Liver (tissue), 9 donors: Measurements from ENCODE around the gene MRAS. TPM values are rescaled to one million over a fixed set of nuclear protein-coding genes. Genes with fewer than 3 reads are reported as not detected.

ENCODE experiments used
- DNase-seq: peaks from one replicate; pipeline ENCODE4 v3.0.0-alpha.2; 2017; ENCODE audit warnings: low spot score
- H3K27ac ChIP-seq, 2 donors: one replicate each; pipeline ENCODE4 v1.7.0; 2013; ENCODE audit warnings: inconsistent platforms in 2 of 2, low read length in 2 of 2, control low read depth in 1 of 2, low read depth in 1 of 2, mild to moderate bottlenecking in 1 of 2
- H3K27me3 ChIP-seq, 4 donors: one replicate each; pipeline versions ENCODE4 v1.6.1 to v1.7.0; 2013; ENCODE audit warnings: low read length in 3 of 4, inconsistent platforms in 1 of 4, mild to moderate bottlenecking in 1 of 4, moderate library complexity in 1 of 4; ENCODE audit not compliant: control insufficient read depth in 4 of 4, insufficient read depth in 4 of 4
- H3K36me3 ChIP-seq, 4 donors: one replicate each; pipeline versions ENCODE4 v1.6.1 to v1.7.0; 2013; ENCODE audit warnings: low read length in 3 of 4, mild to moderate bottlenecking in 3 of 4, low read depth in 1 of 4, moderate library complexity in 1 of 4; ENCODE audit not compliant: control insufficient read depth in 4 of 4, insufficient read depth in 3 of 4
- H3K4me1 ChIP-seq, 4 donors: one replicate each; pipeline versions ENCODE4 v1.6.1 to v1.7.0; 2013; ENCODE audit warnings: low read length in 3 of 4, mild to moderate bottlenecking in 3 of 4, moderate library complexity in 1 of 4; ENCODE audit not compliant: control insufficient read depth in 4 of 4, insufficient read depth in 4 of 4
- H3K4me3 ChIP-seq, 3 donors: one replicate each; pipeline versions ENCODE4 v1.6.1 to v1.7.0; 2013; ENCODE audit warnings: low read length in 3 of 3, control low read depth in 1 of 3, low read depth in 1 of 3, mild to moderate bottlenecking in 1 of 3
- H3K9ac ChIP-seq, 2 donors: one replicate each; pipeline ENCODE4 v1.7.0; 2013; ENCODE audit warnings: low read length in 2 of 2, mild to moderate bottlenecking in 2 of 2, moderate library complexity in 2 of 2, control low read depth in 1 of 2, low read depth in 1 of 2
- H3K9me3 ChIP-seq, 4 donors: one replicate each; pipeline versions ENCODE4 v1.6.1 to v1.7.0; 2013; ENCODE audit warnings: low read length in 3 of 4; ENCODE audit not compliant: control insufficient read depth in 4 of 4
- EGR1 ChIP-seq, 2 donors: IDR thresholded peaks; 2 replicates each; pipeline ENCODE4 v1.6.1; 2016 to 2018; ENCODE audit warnings: antibody characterized with exemption in 2 of 2, low read depth in 2 of 2
- FOXA1 ChIP-seq: IDR thresholded peaks from 2 replicates; pipeline ENCODE4 v1.6.1; 2016; ENCODE audit warnings: antibody characterized with exemption
- FOXA2 ChIP-seq: IDR thresholded peaks from 2 replicates; pipeline ENCODE4 v1.6.1; 2016; ENCODE audit warnings: antibody characterized with exemption
- GABPA ChIP-seq, 2 donors: IDR thresholded peaks in 1 of 2; conservative IDR thresholded peaks in 1 of 2; 2 replicates each; pipeline ENCODE4 v1.6.1; 2016; ENCODE audit warnings: antibody characterized with exemption in 2 of 2, mild to moderate bottlenecking in 1 of 2, moderate library complexity in 1 of 2
- HNF4A ChIP-seq, 2 donors: conservative IDR thresholded peaks; 2 replicates each; pipeline ENCODE4 v1.6.1; 2016; ENCODE audit warnings: antibody characterized with exemption in 2 of 2, mild to moderate bottlenecking in 2 of 2
- HNF4G ChIP-seq: IDR thresholded peaks from 2 replicates; pipeline ENCODE4 v1.6.1; 2016; ENCODE audit warnings: antibody characterized with exemption
- JUND ChIP-seq, 2 donors: IDR thresholded peaks; 2 replicates each; pipeline ENCODE4 v1.6.1; 2016; ENCODE audit warnings: antibody characterized with exemption in 2 of 2
- NR2F2 ChIP-seq: IDR thresholded peaks from 2 replicates; pipeline ENCODE4 v1.6.1; 2016; ENCODE audit warnings: antibody characterized with exemption
- RAD21 ChIP-seq, 2 donors: IDR thresholded peaks; 2 replicates each; pipeline ENCODE4 v1.6.1; 2016; ENCODE audit warnings: antibody characterized with exemption in 2 of 2, mild to moderate bottlenecking in 2 of 2
- RXRA ChIP-seq, 2 donors: IDR thresholded peaks; 2 replicates each; pipeline ENCODE4 v1.6.1; 2017 to 2018; ENCODE audit warnings: antibody characterized with exemption in 2 of 2, mild to moderate bottlenecking in 1 of 2
- TAF1 ChIP-seq: conservative IDR thresholded peaks from 2 replicates; pipeline ENCODE4 v1.6.1; 2016; ENCODE audit warnings: antibody characterized with exemption, mild to moderate bottlenecking
- YY1 ChIP-seq: IDR thresholded peaks from 2 replicates; pipeline ENCODE4 v1.6.1; 2016; ENCODE audit warnings: antibody characterized with exemption, mild to moderate bottlenecking
- WGBS: extraction: QIAGEN DNeasy Blood & Tissue Kit; methylation state at CpG from one replicate; pipeline ENCODE4 v1.1.7; 2013; 5-methylcytosine and 5-hydroxymethylcytosine counted together
- polyA plus RNA-seq, 2 donors: library from polyadenylated mRNA; stranded (reverse) in 1 of 2; unstranded in 1 of 2; fragments of 200-250 nt in 1 of 2; fragments of >200 nt in 1 of 2; fragmentation: Nextera tagmentation in 1 of 2; extraction: Ambion mirVana in 1 of 2; gene quantifications; one replicate each; pipeline versions ENCODE4 v1.2.1 to v1.2.3, GENCODE V29; 2013 to 2015
- total RNA-seq, 2 donors: library from RNA; depleted of rRNA; stranded (reverse); fragments of >200 nt; gene quantifications; one replicate each; pipeline ENCODE4 v1.2.3, GENCODE V29; 2014
- TF ChIP-seq, protein P1 (sequence below): fragments of 150-350 bp; IDR thresholded peaks from 2 replicates; pipeline ENCODE4 v1.5.1; 2017; ENCODE audit warnings: improper control_type of control experiment, low read depth, low read length; ENCODE audit not compliant: missing input control
- TF ChIP-seq, protein P2 (sequence below): IDR thresholded peaks from 2 replicates; pipeline ENCODE4 v1.6.1; 2016; ENCODE audit warnings: antibody characterized with exemption
- TF ChIP-seq, protein P3 (sequence below): IDR thresholded peaks from 2 replicates; pipeline ENCODE4 v1.6.1; 2016; ENCODE audit warnings: antibody characterized with exemption
- TF ChIP-seq, protein P4 (sequence below): IDR thresholded peaks from 2 replicates; pipeline ENCODE4 v1.6.1; 2016; ENCODE audit warnings: antibody characterized with exemption, mild to moderate bottlenecking
- donor health status: healthy.
- donor health status: healthy.
- donor health status: healthy.
- donor health status: healthy.
- donor health status: healthy.

Gene MRAS
- total and polyA plus RNA-seq, 4 donors = 1.6 to 2.6 (median 1.9) TPM

DNA sequence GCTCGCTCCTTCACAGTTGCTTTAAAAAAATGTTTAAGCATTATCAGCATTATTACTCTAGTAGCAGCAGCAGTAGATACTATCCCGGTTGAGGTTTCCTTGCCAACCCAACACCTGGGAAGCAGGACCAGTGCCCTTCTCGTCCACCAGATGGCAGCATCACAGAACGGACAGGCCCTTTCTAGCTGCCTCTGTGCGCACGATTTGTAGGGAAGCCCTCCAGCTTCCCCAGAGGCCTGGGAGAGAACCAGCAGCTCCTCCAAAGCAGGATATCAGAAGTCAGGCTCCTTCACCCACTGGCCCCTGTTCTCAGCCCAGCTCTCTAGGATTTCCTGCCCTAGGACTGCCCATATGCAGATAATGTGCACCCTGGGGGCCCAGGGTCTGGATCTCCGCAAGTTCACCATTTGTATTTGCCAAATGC lies 69.2 kb downstream of the MRAS start:
- no peak overlapping the region for H3K4me3 ChIP-seq
- H3K27me3 ChIP-seq = no peaks in the 10 kb centered on the region
- H3K9ac ChIP-seq = no peak overlapping the region
- H3K4me1 ChIP-seq = peaks cover 0 to 3% (median 0%) of the 10 kb centered on the region in 4 donors
- peak; percentile 73 for DNase-seq
- H3K27ac ChIP-seq = no peak overlapping the region
- 15% methylated on average over 7 of the region's 7 CpGs for WGBS
- H3K36me3 ChIP-seq = no peaks in the 10 kb centered on the region
- TF ChIP-seq HNF4A (conservative IDR thresholded peaks at IDR 0.05) (no peak), HNF4G (no peak), NR2F2 (no peak), RXRA (IDR thresholded peaks at IDR 0.05) (no peak), EGR1 (IDR thresholded peaks at IDR 0.05; ENCODE audit: low read depth in 2 of 2) (no peak), RAD21 (IDR thresholded peaks at IDR 0.05) (peak; percentile 85 to 90), FOXA2 (no peak), JUND (IDR thresholded peaks at IDR 0.05) (no peak), GABPA (IDR thresholded peaks at IDR 0.05 in 1 of 2, conservative IDR thresholded peaks at IDR 0.05 in 1 of 2) (no peak)
- TF ChIP-seq, protein P1, sequence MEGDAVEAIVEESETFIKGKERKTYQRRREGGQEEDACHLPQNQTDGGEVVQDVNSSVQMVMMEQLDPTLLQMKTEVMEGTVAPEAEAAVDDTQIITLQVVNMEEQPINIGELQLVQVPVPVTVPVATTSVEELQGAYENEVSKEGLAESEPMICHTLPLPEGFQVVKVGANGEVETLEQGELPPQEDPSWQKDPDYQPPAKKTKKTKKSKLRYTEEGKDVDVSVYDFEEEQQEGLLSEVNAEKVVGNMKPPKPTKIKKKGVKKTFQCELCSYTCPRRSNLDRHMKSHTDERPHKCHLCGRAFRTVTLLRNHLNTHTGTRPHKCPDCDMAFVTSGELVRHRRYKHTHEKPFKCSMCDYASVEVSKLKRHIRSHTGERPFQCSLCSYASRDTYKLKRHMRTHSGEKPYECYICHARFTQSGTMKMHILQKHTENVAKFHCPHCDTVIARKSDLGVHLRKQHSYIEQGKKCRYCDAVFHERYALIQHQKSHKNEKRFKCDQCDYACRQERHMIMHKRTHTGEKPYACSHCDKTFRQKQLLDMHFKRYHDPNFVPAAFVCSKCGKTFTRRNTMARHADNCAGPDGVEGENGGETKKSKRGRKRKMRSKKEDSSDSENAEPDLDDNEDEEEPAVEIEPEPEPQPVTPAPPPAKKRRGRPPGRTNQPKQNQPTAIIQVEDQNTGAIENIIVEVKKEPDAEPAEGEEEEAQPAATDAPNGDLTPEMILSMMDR = peak; percentile 96
- TF ChIP-seq, protein P2, sequence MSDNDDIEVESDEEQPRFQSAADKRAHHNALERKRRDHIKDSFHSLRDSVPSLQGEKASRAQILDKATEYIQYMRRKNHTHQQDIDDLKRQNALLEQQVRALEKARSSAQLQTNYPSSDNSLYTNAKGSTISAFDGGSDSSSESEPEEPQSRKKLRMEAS = no peak
- no peaks in the 10 kb centered on the region for H3K9me3 ChIP-seq

DNA sequence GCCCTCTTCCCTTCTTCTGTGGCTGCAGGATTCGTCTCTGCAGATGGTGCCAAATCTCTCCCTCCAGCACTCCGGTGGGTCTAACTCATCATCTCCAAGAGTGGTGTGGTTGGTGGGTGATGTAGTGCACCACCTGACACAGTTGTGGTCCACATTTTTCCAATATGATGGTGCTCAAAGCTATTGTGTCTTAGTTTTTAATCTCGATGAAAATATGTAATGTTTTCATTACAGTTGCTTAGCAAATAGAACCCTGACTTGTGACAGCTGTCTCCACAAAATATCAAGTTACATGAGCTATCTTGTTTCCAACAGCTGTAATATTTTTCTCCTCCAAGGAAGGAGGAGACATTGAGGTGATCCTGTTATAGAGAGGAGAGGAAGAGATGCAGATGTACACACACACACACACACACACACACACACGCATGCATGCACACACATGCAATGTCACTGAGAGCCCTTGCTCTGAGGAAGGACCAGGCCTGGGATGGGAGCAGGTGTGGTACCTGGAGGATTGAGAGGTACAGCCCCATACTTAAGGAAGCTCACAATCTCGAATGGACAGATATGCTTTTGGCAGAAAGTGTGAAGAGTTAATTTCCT lies 70.3 kb downstream of the MRAS start:
- TF ChIP-seq TAF1 (no peak), JUND (IDR thresholded peaks at IDR 0.05) (no peak), EGR1 (IDR thresholded peaks at IDR 0.05; ENCODE audit: low read depth in 2 of 2) (no peak), YY1 (no peak), RXRA (IDR thresholded peaks at IDR 0.05) (no peak), HNF4A (conservative IDR thresholded peaks at IDR 0.05) (no peak), FOXA1 (no peak), RAD21 (IDR thresholded peaks at IDR 0.05) (no peak)
- TF ChIP-seq, protein P2 = no peak
- TF ChIP-seq, protein P3, sequence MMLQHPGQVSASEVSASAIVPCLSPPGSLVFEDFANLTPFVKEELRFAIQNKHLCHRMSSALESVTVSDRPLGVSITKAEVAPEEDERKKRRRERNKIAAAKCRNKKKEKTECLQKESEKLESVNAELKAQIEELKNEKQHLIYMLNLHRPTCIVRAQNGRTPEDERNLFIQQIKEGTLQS = no peak
- TF ChIP-seq, protein P4, sequence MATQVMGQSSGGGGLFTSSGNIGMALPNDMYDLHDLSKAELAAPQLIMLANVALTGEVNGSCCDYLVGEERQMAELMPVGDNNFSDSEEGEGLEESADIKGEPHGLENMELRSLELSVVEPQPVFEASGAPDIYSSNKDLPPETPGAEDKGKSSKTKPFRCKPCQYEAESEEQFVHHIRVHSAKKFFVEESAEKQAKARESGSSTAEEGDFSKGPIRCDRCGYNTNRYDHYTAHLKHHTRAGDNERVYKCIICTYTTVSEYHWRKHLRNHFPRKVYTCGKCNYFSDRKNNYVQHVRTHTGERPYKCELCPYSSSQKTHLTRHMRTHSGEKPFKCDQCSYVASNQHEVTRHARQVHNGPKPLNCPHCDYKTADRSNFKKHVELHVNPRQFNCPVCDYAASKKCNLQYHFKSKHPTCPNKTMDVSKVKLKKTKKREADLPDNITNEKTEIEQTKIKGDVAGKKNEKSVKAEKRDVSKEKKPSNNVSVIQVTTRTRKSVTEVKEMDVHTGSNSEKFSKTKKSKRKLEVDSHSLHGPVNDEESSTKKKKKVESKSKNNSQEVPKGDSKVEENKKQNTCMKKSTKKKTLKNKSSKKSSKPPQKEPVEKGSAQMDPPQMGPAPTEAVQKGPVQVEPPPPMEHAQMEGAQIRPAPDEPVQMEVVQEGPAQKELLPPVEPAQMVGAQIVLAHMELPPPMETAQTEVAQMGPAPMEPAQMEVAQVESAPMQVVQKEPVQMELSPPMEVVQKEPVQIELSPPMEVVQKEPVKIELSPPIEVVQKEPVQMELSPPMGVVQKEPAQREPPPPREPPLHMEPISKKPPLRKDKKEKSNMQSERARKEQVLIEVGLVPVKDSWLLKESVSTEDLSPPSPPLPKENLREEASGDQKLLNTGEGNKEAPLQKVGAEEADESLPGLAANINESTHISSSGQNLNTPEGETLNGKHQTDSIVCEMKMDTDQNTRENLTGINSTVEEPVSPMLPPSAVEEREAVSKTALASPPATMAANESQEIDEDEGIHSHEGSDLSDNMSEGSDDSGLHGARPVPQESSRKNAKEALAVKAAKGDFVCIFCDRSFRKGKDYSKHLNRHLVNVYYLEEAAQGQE = no peak
- TF ChIP-seq, protein P1 = no peak
- WGBS = 78% methylated on average over 5 of the region's 5 CpGs
- Histone ChIP-seq H3K4me1 (peaks cover 0 to 3% (median 0%) of the 10 kb centered on the region in 4 donors), H3K9ac (no peak overlapping the region), H3K4me3 (no peak overlapping the region), H3K27me3 (no peaks in the 10 kb centered on the region), H3K9me3 (no peaks in the 10 kb centered on the region), H3K27ac (no peak overlapping the region), H3K36me3 (no peaks in the 10 kb centered on the region)
- no peak for DNase-seq
